Measurements from ENCODE around the gene HEXB. TPM values are rescaled to one million over a fixed set of nuclear protein-coding genes. Genes with fewer than 3 reads are reported as not detected.
"Not testable (repeated sequence)": the region's sequence is repeated elsewhere in the genome, so short reads cannot be mapped to it uniquely, and the experiment has no call there.

The HEXB gene
- total RNA-seq, 1 donor from 2014 or later: 88.3 TPM

GRCh38 chr5:74655716-74656115 lies 29.3 kb upstream of the HEXB start:
- intact Hi-C loops (cut with micrococcal nuclease): no loop called here

- intact Hi-C loops (cut with micrococcal nuclease): no loop called here
Observed at GRCh38 chr5:74657165-74657564, 27.9 kb upstream of the HEXB start.

- intact Hi-C loops (cut with micrococcal nuclease): no loop called here
Observed at GRCh38 chr5:74659172-74659571, 25.9 kb upstream of the HEXB start.

- intact Hi-C loops (cut with micrococcal nuclease): no loop called here
Observed at GRCh38 chr5:74660140-74660539, 24.9 kb upstream of the HEXB start.

- intact Hi-C loops (cut with micrococcal nuclease): no loop called here
Observed at GRCh38 chr5:74660873-74661272, 24.2 kb upstream of the HEXB start.

GRCh38 chr5:74664551-74664950 lies 20.5 kb upstream of the HEXB start:
- intact Hi-C loops (cut with micrococcal nuclease): no loop called here

GRCh38 chr5:74665273-74665672 lies 19.8 kb upstream of the HEXB start:
- intact Hi-C loops (cut with micrococcal nuclease): no loop called here

- intact Hi-C loops (cut with micrococcal nuclease): no loop called here
Observed at GRCh38 chr5:74665816-74666215, 19.2 kb upstream of the HEXB start.

GRCh38 chr5:74667396-74667795 lies 17.6 kb upstream of the HEXB start:
- intact Hi-C loops (cut with micrococcal nuclease): no loop called here

GRCh38 chr5:74669821-74670220 lies 15.2 kb upstream of the HEXB start:
- intact Hi-C loops (cut with micrococcal nuclease): no loop called here

- intact Hi-C loops (cut with micrococcal nuclease): no loop called here
Observed at GRCh38 chr5:74670396-74671038, 14.5 kb upstream of the HEXB start.

- intact Hi-C loops (cut with micrococcal nuclease): loop anchor here (2.0 kb wide), 1 partner anchor 592 kb away; no protein-coding TSS in a partner anchor
Observed at GRCh38 chr5:74672215-74672877, 12.7 kb upstream of the HEXB start.

GRCh38 chr5:74673011-74673790 lies 11.8 kb upstream of the HEXB start:
- intact Hi-C loops (cut with micrococcal nuclease): loop anchor here (1.0 to 2.0 kb wide), 2 partner anchors 246 to 592 kb away; no protein-coding TSS in a partner anchor

- intact Hi-C loops (cut with micrococcal nuclease): not testable (repeated sequence)
Observed at GRCh38 chr5:74676466-74676865, 8.6 kb upstream of the HEXB start.

GRCh38 chr5:74678123-74678522 lies 6.9 kb upstream of the HEXB start:
- intact Hi-C loops (cut with micrococcal nuclease): not testable (repeated sequence)

- intact Hi-C loops (cut with micrococcal nuclease): not testable (repeated sequence)
Observed at GRCh38 chr5:74679300-74679699, 5.7 kb upstream of the HEXB start.

GRCh38 chr5:74679966-74680365 lies 5.1 kb upstream of the HEXB start:
- intact Hi-C loops (cut with micrococcal nuclease): loop anchor here (10.0 kb wide), 2 partner anchors 1575 to 1865 kb away; partner anchors contain the start of gene TNPO1

GRCh38 chr5:74685979-74686631 lies 1.1 kb downstream of the HEXB start:
- intact Hi-C loops (cut with micrococcal nuclease): loop anchor here (1.0 to 10.0 kb wide), 12 partner anchors 37 to 1871 kb away; partner anchors contain the start of genes ANKRA2, ANKRD31, CERT1 and FAM169A

GRCh38 chr5:74686962-74687751 lies 2.1 kb downstream of the HEXB start:
- intact Hi-C loops (cut with micrococcal nuclease): loop anchor here (2.0 to 10.0 kb wide), 7 partner anchors 38 to 1872 kb away; partner anchors contain the start of genes ANKRD31, FAM169A and TNPO1

- intact Hi-C loops (cut with micrococcal nuclease): no loop called here
Observed at GRCh38 chr5:74693191-74693590, 8.2 kb downstream of the HEXB start.

GRCh38 chr5:74717596-74717995 lies 32.6 kb downstream of the HEXB start:
- intact Hi-C loops (cut with micrococcal nuclease): no loop called here
